A549 (cell line): ENCODE results near the gene SPATA13. TPM values are rescaled to one million over a fixed set of nuclear protein-coding genes. Genes with fewer than 3 reads are reported as not detected.

Source experiments
- ATAC-seq, 2 experiments: fragments of 200-7000 bp in 1 of 2; fragments of >200 bp in 1 of 2; cut with Nextera tagmentation in 1 of 2; cut with Tn5 transposase in 1 of 2; 3 replicates each; pipeline versions ENCODE4 v1.8.0 to v1.9.1; 2018 to 2020; ENCODE audit warnings: mild to moderate bottlenecking in 1 of 2, moderate library complexity in 1 of 2
- CTCF ChIA-PET: fragments of 300-600 bp; sonication (Branson Sonifier 250); formaldehyde crosslinking; extraction: SDS; loops from one replicate; lab custom pipeline; 2021; ENCODE audit warnings: antibody characterized with exemption, inconsistent platforms; lab: Yijun Ruan, JAX
- POLR2A ChIA-PET: fragments of 350-600 bp; formaldehyde crosslinking; extraction: SDS; loops from one replicate; lab custom pipeline; 2021; ENCODE audit warnings: antibody characterized with exemption, inconsistent platforms; lab: Yijun Ruan, JAX
- DNase-seq, 2 experiments: peaks; one replicate each; pipeline versions ENCODE4 v3.0.0 to v3.0.0-alpha.2; 2011 to 2016; ENCODE audit warnings: low read depth in 1 of 2, low spot score in 1 of 2
- FAIRE-seq: peaks from 2 replicates; lab custom pipeline; 2011; peaks lifted over from hg19 to GRCh38; lab: Jason Lieb, UNC
- H3K27ac ChIP-seq, 2 experiments: fragments of >200 bp; sonication (Bioruptor Twin); formaldehyde crosslinking; 3 replicates each; pipeline ENCODE4 v1.5.1; 2016 to 2017
- H3K4me1 ChIP-seq: fragments of >200 bp; sonication (Bioruptor Twin); formaldehyde crosslinking; 3 replicates; pipeline ENCODE4 v1.6.1; 2016
- H3K4me2 ChIP-seq: fragments of >200 bp; sonication (Bioruptor Twin); formaldehyde crosslinking; 3 replicates; pipeline ENCODE4 v1.6.1; 2016
- H3K4me3 ChIP-seq: fragments of >200 bp; sonication (Bioruptor Twin); formaldehyde crosslinking; 3 replicates; pipeline ENCODE4 v1.5.1; 2016
- H3K9me3 ChIP-seq: fragments of >200 bp; sonication (Bioruptor Twin); formaldehyde crosslinking; 3 replicates; pipeline ENCODE4 v1.6.1; 2016
- BHLHE40 ChIP-seq: IDR thresholded peaks from 2 replicates; pipeline ENCODE4 v1.6.1; 2012; ENCODE audit warnings: low read depth, low read length, inconsistent platforms
- CEBPB ChIP-seq, 2 experiments: fragments of >200 bp in 1 of 2; sonication (Bioruptor Twin) in 1 of 2; formaldehyde crosslinking in 1 of 2; IDR thresholded peaks; 2 replicates each; pipeline ENCODE4 v1.6.1; 2012 to 2016
- CHD2 ChIP-seq: fragments of 150-350 bp; IDR thresholded peaks from 2 replicates; pipeline ENCODE4 v1.6.1; 2014; ENCODE audit warnings: low read length; ENCODE audit not compliant: partially characterized antibody
- CHD4 ChIP-seq: fragments of 200-600 bp; sonication (generic); IDR thresholded peaks from 2 replicates; pipeline ENCODE4 v1.6.1; 2016; ENCODE audit warnings: antibody characterized with exemption, mild to moderate bottlenecking, borderline replicate concordance
- FOSB ChIP-seq: fragments of 250-450 bp; sonication (Bioruptor Pico); IDR thresholded peaks from 2 replicates; pipeline ENCODE4 v1.5.0; 2020; ENCODE audit warnings: mild to moderate bottlenecking, moderate library complexity
- FOSL2 ChIP-seq, 2 experiments: fragments of 450-650 bp in 1 of 2; fragments of >200 bp in 1 of 2; sonication (Bioruptor Twin) in 1 of 2; formaldehyde crosslinking; IDR thresholded peaks; 2 replicates each; pipeline versions ENCODE4 v1.5.0 to v1.6.1; 2016 to 2020; ENCODE audit warnings: mild to moderate bottlenecking in 1 of 2, moderate library complexity in 1 of 2
- HES2 ChIP-seq: fragments of >200 bp; sonication (Bioruptor Twin); formaldehyde crosslinking; IDR thresholded peaks from 2 replicates; pipeline ENCODE4 v1.6.1; 2016
- HOXB13 ChIP-seq: fragments of 250-450 bp; sonication (Bioruptor Pico); IDR thresholded peaks from 2 replicates; pipeline ENCODE4 v1.5.0; 2020; ENCODE audit warnings: low read depth, mild to moderate bottlenecking, moderate library complexity
- KDM5A ChIP-seq: fragments of 200-600 bp; sonication (generic); IDR thresholded peaks from 2 replicates; pipeline ENCODE4 v1.6.1; 2016; ENCODE audit warnings: antibody characterized with exemption, mild to moderate bottlenecking
- MAFK ChIP-seq: fragments of 450-650 bp; IDR thresholded peaks from 2 replicates; pipeline ENCODE4 v1.6.1; 2014; ENCODE audit not compliant: partially characterized antibody
- MYC ChIP-seq: IDR thresholded peaks from 2 replicates; pipeline ENCODE4 v1.6.1; 2012; ENCODE audit warnings: mild to moderate bottlenecking, inconsistent platforms, low read length, improper control_type of control experiment, borderline replicate concordance
- NPAS2 ChIP-seq: fragments of 250-450 bp; sonication (Bioruptor Pico); IDR thresholded peaks from 2 replicates; pipeline ENCODE4 v1.8.0; 2022; ENCODE audit warnings: mild to moderate bottlenecking, moderate library complexity, borderline replicate concordance
- NR3C1 ChIP-seq: fragments of >200 bp; sonication (Bioruptor Twin); formaldehyde crosslinking; IDR thresholded peaks from 3 replicates; pipeline ENCODE4 v1.6.1; 2017
- POLR2AphosphoS2 ChIP-seq: conservative IDR thresholded peaks from 2 replicates; pipeline ENCODE4 v1.6.1; 2012; ENCODE audit warnings: low read length, improper control_type of control experiment, inconsistent platforms
- RAD21 ChIP-seq, 2 experiments: fragments of >200 bp in 1 of 2; sonication (Bioruptor Twin) in 1 of 2; formaldehyde crosslinking in 1 of 2; IDR thresholded peaks in 1 of 2; conservative IDR thresholded peaks in 1 of 2; 2 replicates in 1 of 2; 3 replicates in 1 of 2; pipeline ENCODE4 v1.6.1; 2012 to 2018; ENCODE audit warnings: inconsistent platforms in 1 of 2
- RCOR1 ChIP-seq: fragments of 150-350 bp; IDR thresholded peaks from 2 replicates; pipeline ENCODE4 v1.6.1; 2014; ENCODE audit warnings: antibody characterized with exemption, low read length, low read depth
- REST ChIP-seq: fragments of 200-600 bp; sonication (generic); IDR thresholded peaks from 2 replicates; pipeline ENCODE4 v1.6.1; 2016; ENCODE audit warnings: antibody characterized with exemption, mild to moderate bottlenecking, moderate library complexity
- SMC3 ChIP-seq: fragments of >200 bp; sonication (Bioruptor Twin); formaldehyde crosslinking; IDR thresholded peaks from 3 replicates; pipeline ENCODE4 v1.6.1; 2018; ENCODE audit warnings: inconsistent platforms
- ZC3H11A ChIP-seq: fragments of 450-650 bp; IDR thresholded peaks from 2 replicates; pipeline ENCODE4 v1.6.1; 2014; ENCODE audit warnings: antibody characterized with exemption, mild to moderate bottlenecking
- ZFP36 ChIP-seq: fragments of 450-650 bp; IDR thresholded peaks from 2 replicates; pipeline ENCODE4 v1.6.1; 2014; ENCODE audit warnings: borderline replicate concordance; ENCODE audit not compliant: partially characterized antibody
- ZSCAN20 ChIP-seq: fragments of 250-450 bp; sonication (Bioruptor Pico); IDR thresholded peaks from 2 replicates; pipeline ENCODE4 v1.8.0; 2022; ENCODE audit warnings: mild to moderate bottlenecking, moderate library complexity
- WGBS: methylation state at CpG from one replicate; pipeline ENCODE4 v1.1.6; 2017; ENCODE audit errors: missing lambda C conversion rate; 5-methylcytosine and 5-hydroxymethylcytosine counted together
- polyA plus RNA-seq, 4 experiments: library from polyadenylated mRNA; depleted of rRNA in 3 of 4; stranded (reverse); fragments of >200 nt; fragmentation: RNase III in 1 of 4; extraction: RNeasy Plus Mini Kit Qiagen cat#74134 plus additional on column Dnase treatment in 1 of 4; gene quantifications; 2 replicates in 3 of 4; 3 replicates in 1 of 4; pipeline ENCODE4 v1.2.3, GENCODE V29; 2011 to 2017
- TF ChIP-seq, protein P1 (sequence below): fragments of 150-350 bp; IDR thresholded peaks from 2 replicates; pipeline ENCODE4 v1.6.1; 2014; ENCODE audit warnings: low read depth, mild to moderate bottlenecking, low read length
- TF ChIP-seq, protein P2 (sequence below): fragments of 250-450 bp; sonication (Bioruptor Pico); IDR thresholded peaks from 2 replicates; pipeline ENCODE4 v1.5.0; 2021; ENCODE audit warnings: mild to moderate bottlenecking, moderate library complexity, borderline replicate concordance

The SPATA13 gene
- polyA plus RNA-seq, 2 of the 4 experiments (the other 2 are of a cell fraction), result 3.1 to 6.3 TPM

DNA sequence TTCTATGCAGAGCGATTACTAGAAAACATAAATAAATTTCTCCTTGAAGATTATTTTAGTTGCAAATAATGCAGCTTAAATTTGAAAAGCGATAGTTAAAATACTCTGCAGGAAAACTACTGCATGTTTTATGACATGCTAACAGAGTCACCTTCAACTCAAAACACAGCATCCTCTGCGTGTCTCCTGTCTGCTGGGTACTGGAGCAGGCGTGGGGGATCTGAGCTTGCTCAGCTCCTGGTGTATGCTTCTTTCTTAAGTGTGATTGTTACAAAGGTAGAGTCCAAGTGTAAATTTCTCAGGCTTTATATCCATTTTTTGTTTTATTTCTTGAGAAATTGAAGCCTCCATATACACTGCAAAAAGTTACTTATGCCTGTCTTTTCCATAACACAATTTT lies 15.3 kb downstream of the SPATA13 start:
- H3K27ac ChIP-seq, result no peak overlapping the region
- CTCF ChIA-PET, result interaction anchor here (0.8 kb wide), 1 partner anchor 123 kb away, joined by 3 read pairs; no protein-coding TSS in a partner anchor
- ATAC-seq, result no peak
- no peak overlapping the region for H3K4me2 ChIP-seq
- 0 out of 3 replicates have a peak, but pooled peaks cover 5% of the 10 kb centered on the region for H3K4me1 ChIP-seq
- no peaks in the 10 kb centered on the region for H3K9me3 ChIP-seq
- 90% methylated on average over 4 of the region's 4 CpGs for WGBS
- no peak for DNase-seq
- POLR2A ChIA-PET, result no interaction called here
- H3K4me3 ChIP-seq, result no peak overlapping the region
- no peak for FAIRE-seq
- no peak for TF ChIP-seq HES2
- TF ChIP-seq NPAS2 (CRISPR knock-in tag), result no peak
- TF ChIP-seq ZC3H11A, result no peak
- TF ChIP-seq, protein P1, sequence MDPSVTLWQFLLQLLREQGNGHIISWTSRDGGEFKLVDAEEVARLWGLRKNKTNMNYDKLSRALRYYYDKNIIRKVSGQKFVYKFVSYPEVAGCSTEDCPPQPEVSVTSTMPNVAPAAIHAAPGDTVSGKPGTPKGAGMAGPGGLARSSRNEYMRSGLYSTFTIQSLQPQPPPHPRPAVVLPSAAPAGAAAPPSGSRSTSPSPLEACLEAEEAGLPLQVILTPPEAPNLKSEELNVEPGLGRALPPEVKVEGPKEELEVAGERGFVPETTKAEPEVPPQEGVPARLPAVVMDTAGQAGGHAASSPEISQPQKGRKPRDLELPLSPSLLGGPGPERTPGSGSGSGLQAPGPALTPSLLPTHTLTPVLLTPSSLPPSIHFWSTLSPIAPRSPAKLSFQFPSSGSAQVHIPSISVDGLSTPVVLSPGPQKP, result no peak
- no peak for TF ChIP-seq ZSCAN20 (CRISPR knock-in tag)
- TF ChIP-seq RAD21 (conservative IDR thresholded peaks at IDR 0.05 in 1 of 2, IDR thresholded peaks at IDR 0.05 in 1 of 2), result no peak
- TF ChIP-seq REST, result no peak

DNA sequence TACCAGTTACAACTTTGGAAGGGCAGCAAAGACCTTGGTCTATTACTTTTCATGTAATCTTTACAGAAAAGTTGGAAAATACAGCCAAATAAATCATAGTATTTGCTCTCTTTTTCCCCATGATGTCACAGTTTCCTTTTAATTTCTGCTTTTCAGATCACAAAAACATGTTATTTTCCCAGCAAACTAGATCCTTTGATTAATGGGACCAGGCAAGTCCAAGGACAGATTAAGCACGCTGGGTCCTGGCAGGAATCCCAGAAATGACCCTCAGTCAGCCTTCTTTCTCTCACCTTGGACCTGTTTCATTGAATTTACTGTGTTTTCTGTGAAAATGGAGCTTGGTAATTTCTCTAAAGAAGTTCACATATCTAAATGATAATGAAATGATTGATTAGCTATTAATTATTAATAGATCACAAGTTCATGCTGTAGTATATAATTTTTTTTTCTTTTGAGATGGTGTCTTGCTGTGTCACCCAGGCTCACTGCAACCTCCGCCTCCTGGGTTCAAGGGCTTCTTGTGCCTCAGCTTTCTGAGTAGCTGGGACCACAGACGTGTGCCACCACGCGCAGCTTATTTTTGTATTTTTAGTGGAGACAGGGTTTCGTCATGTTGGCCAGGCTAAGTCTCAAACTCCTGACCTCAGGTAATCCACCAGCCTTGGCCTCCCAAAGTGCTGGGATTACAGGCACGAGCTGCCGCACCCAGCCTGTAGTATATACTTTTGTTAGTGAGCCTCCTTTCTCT lies 16.0 kb downstream of the SPATA13 start:
- Histone ChIP-seq H3K9me3 (no peaks in the 10 kb centered on the region), H3K4me2 (no peak overlapping the region), H3K4me3 (no peak overlapping the region), H3K4me1 (0 out of 3 replicates have a peak, but pooled peaks cover 5% of the 10 kb centered on the region), H3K27ac (no peak overlapping the region)
- FAIRE-seq, result no peak
- CTCF ChIA-PET, result interaction anchor here (0.8 kb wide), 1 partner anchor 124 kb away, joined by 3 read pairs; no protein-coding TSS in a partner anchor
- 92% methylated on average over 8 of the region's 8 CpGs for WGBS
- POLR2A ChIA-PET, result no interaction called here
- ATAC-seq, result no peak
- TF ChIP-seq SMC3 (no peak), CEBPB (IDR thresholded peaks at IDR 0.05) (no peak), ZFP36 (no peak), RCOR1 (no peak), CHD2 (no peak), MYC (no peak), CHD4 (no peak), BHLHE40 (no peak), KDM5A (no peak), NR3C1 (no peak), FOSL2 (IDR thresholded peaks at IDR 0.05) (no peak), FOSL2 (CRISPR knock-in tag; IDR thresholded peaks at IDR 0.05) (no peak), POLR2AphosphoS2 (no peak), MAFK (no peak), FOSB (no peak), HOXB13 (CRISPR knock-in tag) (no peak)
- TF ChIP-seq, protein P2, sequence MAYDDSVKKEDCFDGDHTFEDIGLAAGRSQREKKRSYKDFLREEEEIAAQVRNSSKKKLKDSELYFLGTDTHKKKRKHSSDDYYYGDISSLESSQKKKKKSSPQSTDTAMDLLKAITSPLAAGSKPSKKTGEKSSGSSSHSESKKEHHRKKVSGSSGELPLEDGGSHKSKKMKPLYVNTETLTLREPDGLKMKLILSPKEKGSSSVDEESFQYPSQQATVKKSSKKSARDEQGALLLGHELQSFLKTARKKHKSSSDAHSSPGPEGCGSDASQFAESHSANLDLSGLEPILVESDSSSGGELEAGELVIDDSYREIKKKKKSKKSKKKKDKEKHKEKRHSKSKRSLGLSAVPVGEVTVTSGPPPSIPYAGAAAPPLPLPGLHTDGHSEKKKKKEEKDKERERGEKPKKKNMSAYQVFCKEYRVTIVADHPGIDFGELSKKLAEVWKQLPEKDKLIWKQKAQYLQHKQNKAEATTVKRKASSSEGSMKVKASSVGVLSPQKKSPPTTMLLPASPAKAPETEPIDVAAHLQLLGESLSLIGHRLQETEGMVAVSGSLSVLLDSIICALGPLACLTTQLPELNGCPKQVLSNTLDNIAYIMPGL, result no peak
- no peak for DNase-seq
